ENCODE results near the gene NOL4L. TPM values are rescaled to one million over a fixed set of nuclear protein-coding genes. Genes with fewer than 3 reads are reported as not detected.
"Not testable (repeated sequence)": the region's sequence is repeated elsewhere in the genome, so short reads cannot be mapped to it uniquely, and the experiment has no call there.

The NOL4L gene
- total RNA-seq, 1 experiment from 2014 or later: 40.9 TPM

DNA sequence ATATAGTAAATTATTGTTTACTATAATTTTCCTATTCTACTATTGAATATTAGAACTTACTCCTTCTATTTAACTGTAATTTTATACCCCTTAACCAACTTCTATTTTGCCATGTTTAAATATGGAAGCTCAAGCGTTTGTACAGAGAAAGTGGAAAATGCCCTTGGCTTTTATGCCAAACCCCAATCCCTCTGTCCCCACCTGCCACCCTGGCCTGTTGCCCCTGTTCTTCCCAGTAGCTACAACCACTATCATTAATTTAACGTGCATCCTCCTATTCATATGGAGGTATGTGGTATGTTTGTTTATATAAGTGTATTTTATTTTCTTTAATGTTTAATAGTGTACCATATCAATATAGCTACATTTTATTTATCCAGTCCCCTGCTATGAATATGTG is 168.9 kb downstream of the NOL4L start:
- CTCF ChIA-PET: no interaction called here

GRCh38 chr20:32415494-32415893 is 169.6 kb downstream of the NOL4L start:
- Histone ChIP-seq H3K4me2 (no peak overlapping the region), H2AFZ (no peak overlapping the region), H3K27ac (no peak overlapping the region), H3K9me3 (ENCODE audit: insufficient read depth, low read depth) (no peaks in the 10 kb centered on the region), H3K4me3 (no peak overlapping the region), H3K36me3 (ENCODE audit: low read depth) (no peaks in the 10 kb centered on the region), H3K9me2 (ENCODE audit: insufficient read depth) (no peaks in the 10 kb centered on the region), H4K20me1 (ENCODE audit: insufficient read depth) (peaks cover 55% of the 10 kb centered on the region), H3F3A (ENCODE audit: insufficient read depth, low read depth) (no peaks in the 10 kb centered on the region), H3K79me2 (ENCODE audit: low read depth) (peaks cover 66% of the 10 kb centered on the region), H3K27me3 (ENCODE audit: insufficient read depth, low read depth) (no peaks in the 10 kb centered on the region), H3K4me1 (replicated peaks; ENCODE audit: insufficient read depth) (no peaks in the 10 kb centered on the region)
- intact Hi-C loops (cut with micrococcal nuclease; ENCODE audit: unreplicated experiment): no loop called here
- TF ChIP-seq CTCF (conservative IDR thresholded peaks at IDR 0.05) (no peak), EZH2 (IDR thresholded peaks at IDR 0.05; ENCODE audit: low read depth) (no peak)
- no peak for DNase-seq
- no TSS peak for BruUV-seq (replicated peaks)
- POLR2A ChIA-PET (ENCODE audit: unreplicated experiment): no interaction called here
- CTCF ChIA-PET: no interaction called here

More for the DNA sequence above, 168.9 kb downstream of the NOL4L start:
- H3K4me1 ChIP-seq (replicated peaks; ENCODE audit: insufficient read depth): no peaks in the 10 kb centered on the region
- BruUV-seq (replicated peaks): no TSS peak
- H3K4me2 ChIP-seq: no peak overlapping the region
- H3F3A ChIP-seq (ENCODE audit: insufficient read depth, low read depth): no peaks in the 10 kb centered on the region
- H3K9me3 ChIP-seq (ENCODE audit: insufficient read depth, low read depth): no peaks in the 10 kb centered on the region
- no peaks in the 10 kb centered on the region for H3K9me2 ChIP-seq (ENCODE audit: insufficient read depth)
- no peaks in the 10 kb centered on the region for H3K27me3 ChIP-seq (ENCODE audit: insufficient read depth, low read depth)
- POLR2A ChIA-PET (ENCODE audit: unreplicated experiment): no interaction called here
- no peak for TF ChIP-seq CTCF (conservative IDR thresholded peaks at IDR 0.05)
- no peak for TF ChIP-seq EZH2 (IDR thresholded peaks at IDR 0.05; ENCODE audit: low read depth)
- DNase-seq: no peak
- H3K4me3 ChIP-seq: no peak overlapping the region
- intact Hi-C loops (cut with micrococcal nuclease; ENCODE audit: unreplicated experiment): no loop called here
- no peak overlapping the region for H2AFZ ChIP-seq
- no peaks in the 10 kb centered on the region for H3K36me3 ChIP-seq (ENCODE audit: low read depth)
- no peak overlapping the region for H3K27ac ChIP-seq
- H4K20me1 ChIP-seq (ENCODE audit: insufficient read depth): peaks cover 56% of the 10 kb centered on the region
- peaks cover 63% of the 10 kb centered on the region for H3K79me2 ChIP-seq (ENCODE audit: low read depth)

- no TSS peak for BruUV-seq (replicated peaks)
- DNase-seq: no peak
- TF ChIP-seq EZH2 (IDR thresholded peaks at IDR 0.05; ENCODE audit: low read depth) (no peak), CTCF (conservative IDR thresholded peaks at IDR 0.05) (no peak)
- no peaks in the 10 kb centered on the region for H3K4me1 ChIP-seq (replicated peaks; ENCODE audit: insufficient read depth)
- CTCF ChIA-PET: no interaction called here
- no peak overlapping the region for H2AFZ ChIP-seq
- no peak overlapping the region for H3K27ac ChIP-seq
- H3K36me3 ChIP-seq (ENCODE audit: low read depth): no peaks in the 10 kb centered on the region
- H3K27me3 ChIP-seq (ENCODE audit: insufficient read depth, low read depth): no peaks in the 10 kb centered on the region
- peaks cover 73% of the 10 kb centered on the region for H4K20me1 ChIP-seq (ENCODE audit: insufficient read depth)
- no peak overlapping the region for H3K4me3 ChIP-seq
- no peaks in the 10 kb centered on the region for H3K9me2 ChIP-seq (ENCODE audit: insufficient read depth)
- peaks cover 77% of the 10 kb centered on the region for H3K79me2 ChIP-seq (ENCODE audit: low read depth)
- H3F3A ChIP-seq (ENCODE audit: insufficient read depth, low read depth): peaks cover 6% of the 10 kb centered on the region; the same call in 1 of the 2 replicates
- intact Hi-C loops (cut with micrococcal nuclease; ENCODE audit: unreplicated experiment): no loop called here
- no peak overlapping the region for H3K4me2 ChIP-seq
- H3K9me3 ChIP-seq (ENCODE audit: insufficient read depth, low read depth): no peaks in the 10 kb centered on the region
- POLR2A ChIA-PET (ENCODE audit: unreplicated experiment): no interaction called here
These were observed 173.0 kb downstream of the NOL4L start for GRCh38 chr20:32411955-32412706.

DNA sequence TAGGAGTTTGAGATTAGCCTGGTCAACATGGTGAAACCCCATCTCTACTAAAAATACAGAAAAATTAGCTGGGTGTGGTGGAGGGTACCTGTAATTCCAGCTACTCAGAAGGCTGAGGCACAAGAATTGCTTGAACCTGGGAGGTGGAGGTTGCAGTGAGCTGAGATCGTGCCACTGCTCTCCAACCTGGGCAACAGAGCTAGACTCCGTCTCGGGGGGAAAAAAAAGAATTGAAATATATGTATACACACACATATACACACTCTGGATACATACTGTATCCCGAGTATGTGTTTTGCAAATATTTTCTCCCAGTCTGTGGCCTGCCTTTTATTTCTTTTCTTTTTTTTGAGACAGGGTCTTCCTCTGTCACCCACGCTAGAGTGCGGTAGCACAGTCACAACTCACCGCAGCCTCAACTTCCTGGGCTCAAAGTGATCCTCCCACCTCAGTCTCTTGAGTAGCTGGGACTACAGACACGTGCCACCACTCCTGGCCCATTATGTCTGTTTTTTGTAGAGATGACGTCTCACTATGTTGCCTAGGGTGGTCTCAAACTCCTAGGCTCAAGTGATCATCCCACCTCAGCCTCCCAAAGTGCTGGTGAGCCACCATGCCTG is 177.9 kb downstream of the NOL4L start:
- POLR2A ChIA-PET (ENCODE audit: unreplicated experiment): not testable (repeated sequence)

More for the DNA sequence above, 177.9 kb downstream of the NOL4L start:
- H4K20me1 ChIP-seq (ENCODE audit: insufficient read depth): peaks cover 63% of the 10 kb centered on the region
- BruUV-seq (replicated peaks); H3K4me3 ChIP-seq; H2AFZ ChIP-seq; H3F3A ChIP-seq (ENCODE audit: insufficient read depth, low read depth); H3K4me1 ChIP-seq (replicated peaks; ENCODE audit: insufficient read depth); H3K4me2 ChIP-seq; DNase-seq; H3K36me3 ChIP-seq (ENCODE audit: low read depth); H3K27me3 ChIP-seq (ENCODE audit: insufficient read depth, low read depth); H3K9me3 ChIP-seq (ENCODE audit: insufficient read depth, low read depth); H3K27ac ChIP-seq; H3K9me2 ChIP-seq (ENCODE audit: insufficient read depth); intact Hi-C loops (cut with micrococcal nuclease; ENCODE audit: unreplicated experiment): not testable (repeated sequence)
- H3K79me2 ChIP-seq (ENCODE audit: low read depth): peaks cover 73% of the 10 kb centered on the region
- CTCF ChIA-PET: interaction anchor here (0.6 kb wide), 1 partner anchor 14 kb away, joined by 3 read pairs; no protein-coding TSS in a partner anchor
